GM11168 (cell line): ENCODE results near the gene KCNQ4.

Experiments used
- in situ Hi-C: fragments of 300-500 bp; cut with MboI; formaldehyde crosslinking; loops from one replicate; pipeline ENCODE4 v1.12.0; 2022; ENCODE audit warnings: low sequenced_read_pairs; ENCODE audit not compliant: unreplicated experiment

KCNQ4 gene

GRCh38 chr1:40838045-40838979, 54.7 kb downstream of the KCNQ4 start:
- in situ Hi-C loops: no loop called here

GRCh38 chr1:40838980-40839942, 55.7 kb downstream of the KCNQ4 start:
- in situ Hi-C loops: no loop called here

GRCh38 chr1:40839943-40840335, 56.4 kb downstream of the KCNQ4 start:
- in situ Hi-C loops: no loop called here

- in situ Hi-C loops: no loop called here
These were observed 57.1 kb downstream of the KCNQ4 start for GRCh38 chr1:40840526-40841323.

GRCh38 chr1:40841602-40842001, 58.0 kb downstream of the KCNQ4 start:
- in situ Hi-C loops: no loop called here

GRCh38 chr1:40842207-40842606, 58.6 kb downstream of the KCNQ4 start:
- in situ Hi-C loops: no loop called here

GRCh38 chr1:40842691-40843090, 59.1 kb downstream of the KCNQ4 start:
- in situ Hi-C loops: no loop called here

- in situ Hi-C loops: no loop called here
These were observed 60.5 kb downstream of the KCNQ4 start for GRCh38 chr1:40844079-40844478.

GRCh38 chr1:40844887-40845878, 61.6 kb downstream of the KCNQ4 start:
- in situ Hi-C loops: no loop called here

- in situ Hi-C loops: no loop called here
These were observed 62.3 kb downstream of the KCNQ4 start for GRCh38 chr1:40845895-40846294.

GRCh38 chr1:40847023-40847745, 63.6 kb downstream of the KCNQ4 start:
- in situ Hi-C loops: no loop called here

- in situ Hi-C loops: no loop called here
These were observed 65.1 kb downstream of the KCNQ4 start for GRCh38 chr1:40848530-40849189.

- in situ Hi-C loops: no loop called here
These were observed 66.4 kb downstream of the KCNQ4 start for GRCh38 chr1:40849801-40850592.

- in situ Hi-C loops: no loop called here
These were observed 68.1 kb downstream of the KCNQ4 start for GRCh38 chr1:40851643-40852042.

GRCh38 chr1:40853113-40853884, 69.7 kb downstream of the KCNQ4 start:
- in situ Hi-C loops: no loop called here

GRCh38 chr1:40853885-40854170, 70.2 kb downstream of the KCNQ4 start:
- in situ Hi-C loops: no loop called here

GRCh38 chr1:40855513-40855912, 71.9 kb downstream of the KCNQ4 start:
- in situ Hi-C loops: no loop called here
